PC-3 (cell line): ENCODE data around the gene GLUD2. TPM values are rescaled to one million over a fixed set of nuclear protein-coding genes. Genes with fewer than 3 reads are reported as not detected.
A peak's percentile ranks its signal among the peaks of the same experiment; 100 is the strongest.
"Not testable (repeated sequence)": the region's sequence is repeated elsewhere in the genome, so short reads cannot be mapped to it uniquely, and the experiment has no call there.

Experiments
- ATAC-seq: fragments of 200-7000 bp; cut with Tn5 transposase; 2 replicates; pipeline ENCODE4 v1.9.1; 2020; ENCODE audit warnings: mild to moderate bottlenecking, moderate library complexity
- BruUV-seq: library from RNA; stranded (reverse); fragments of 400-500 nt; replicated peaks from 2 replicates; lab custom pipeline; 2021; lab: Mats Ljungman, UMichigan
- CTCF ChIA-PET: fragments of 300-600 bp; sonication (Branson Sonifier 250); formaldehyde crosslinking; loops from one replicate; lab custom pipeline; 2022; ENCODE audit warnings: antibody characterized with exemption; lab: Charles Lee
- POLR2A ChIA-PET: fragments of 300-600 bp; sonication (Branson Sonifier 250); formaldehyde crosslinking; loops from one replicate; lab custom pipeline; 2022; ENCODE audit warnings: antibody characterized with exemption; ENCODE audit not compliant: unreplicated experiment; lab: Charles Lee
- DNase-seq: peaks from one replicate; pipeline ENCODE4 v3.0.0-alpha.2; 2015
- H2AFZ ChIP-seq: fragments of 300-600 bp; sonication (generic); 2 replicates; pipeline ENCODE4 v1.6.0; 2016; ENCODE audit warnings: antibody characterized with exemption, low read length
- H3F3A ChIP-seq: fragments of 300-600 bp; sonication (generic); one replicate; pipeline ENCODE4 v1.6.0; 2017; ENCODE audit warnings: antibody characterized with exemption, low read length, control low read depth, mild to moderate bottlenecking; ENCODE audit not compliant: unreplicated experiment
- H3K27ac ChIP-seq: fragments of 300-600 bp; sonication (generic); 2 replicates; pipeline ENCODE4 v1.5.1; 2016; ENCODE audit warnings: mild to moderate bottlenecking, low read length
- H3K27me3 ChIP-seq: fragments of 300-600 bp; sonication (generic); 2 replicates; pipeline ENCODE4 v1.6.1; 2016; ENCODE audit warnings: low read length, mixed read lengths
- H3K36me3 ChIP-seq: fragments of 300-600 bp; sonication (generic); 2 replicates; pipeline ENCODE4 v1.6.1; 2016; ENCODE audit warnings: low read depth, mixed run types, low read length, mixed read lengths
- H3K4me1 ChIP-seq: fragments of 300-600 bp; sonication (generic); 2 replicates; pipeline ENCODE4 v1.5.1; 2016; ENCODE audit warnings: low read length; ENCODE audit not compliant: insufficient read depth
- H3K4me2 ChIP-seq: fragments of 300-600 bp; sonication (generic); 2 replicates; pipeline ENCODE4 v1.6.0; 2016; ENCODE audit warnings: low read length
- H3K4me3 ChIP-seq: fragments of 300-600 bp; sonication (generic); 2 replicates; pipeline ENCODE4 v1.5.1; 2016; ENCODE audit warnings: mild to moderate bottlenecking, low read length, mixed read lengths
- H3K79me2 ChIP-seq: fragments of 300-600 bp; sonication (generic); 2 replicates; pipeline ENCODE4 v1.6.1; 2017; ENCODE audit warnings: low read length, mixed read lengths
- H3K9ac ChIP-seq: fragments of 300-600 bp; sonication (generic); 2 replicates; pipeline ENCODE4 v1.6.0; 2016; ENCODE audit warnings: mild to moderate bottlenecking, low read length
- H3K9me2 ChIP-seq: fragments of 300-600 bp; sonication (generic); replicated peaks from 2 replicates; pipeline ENCODE4 v1.6.1; 2016; ENCODE audit warnings: mixed run types, low read length, mixed read lengths
- H3K9me3 ChIP-seq: fragments of 300-600 bp; sonication (generic); 2 replicates; pipeline ENCODE4 v1.6.1; 2016; ENCODE audit warnings: low read length, mixed read lengths
- H4K20me1 ChIP-seq: fragments of 300-600 bp; sonication (generic); 2 replicates; pipeline ENCODE4 v1.6.1; 2016; ENCODE audit warnings: low read length, mixed read lengths
- EZH2 ChIP-seq: fragments of 300-600 bp; sonication (generic); IDR thresholded peaks from one replicate; pipeline ENCODE4 v1.6.1; 2017; ENCODE audit warnings: antibody characterized with exemption, mild to moderate bottlenecking, low read length; ENCODE audit not compliant: unreplicated experiment
- EZH2phosphoT487 ChIP-seq: fragments of 300-600 bp; sonication (generic); IDR thresholded peaks from 2 replicates; pipeline ENCODE4 v1.6.1; 2018; ENCODE audit warnings: mild to moderate bottlenecking, antibody characterized with exemption, low read length, borderline replicate concordance
- intact Hi-C: fragments of 100-400 bp; cut with micrococcal nuclease; formaldehyde crosslinking; loops from 2 replicates; pipeline ENCODE4 v1.9.0; 2023
- total RNA-seq: library from RNA; depleted of rRNA; stranded (reverse); fragments of >200 nt; gene quantifications from 2 replicates; pipeline ENCODE4 v1.2.3, GENCODE V29; 2014
- TF ChIP-seq, protein P1 (sequence below): fragments of 300-600 bp; sonication (generic); conservative IDR thresholded peaks from 2 replicates; pipeline ENCODE4 v1.5.1; 2017; ENCODE audit warnings: antibody characterized with exemption, low read depth, mild to moderate bottlenecking, low read length

The GLUD2 gene
- total RNA-seq, 1 experiment from 2014 or later: 0.40 TPM

DNA sequence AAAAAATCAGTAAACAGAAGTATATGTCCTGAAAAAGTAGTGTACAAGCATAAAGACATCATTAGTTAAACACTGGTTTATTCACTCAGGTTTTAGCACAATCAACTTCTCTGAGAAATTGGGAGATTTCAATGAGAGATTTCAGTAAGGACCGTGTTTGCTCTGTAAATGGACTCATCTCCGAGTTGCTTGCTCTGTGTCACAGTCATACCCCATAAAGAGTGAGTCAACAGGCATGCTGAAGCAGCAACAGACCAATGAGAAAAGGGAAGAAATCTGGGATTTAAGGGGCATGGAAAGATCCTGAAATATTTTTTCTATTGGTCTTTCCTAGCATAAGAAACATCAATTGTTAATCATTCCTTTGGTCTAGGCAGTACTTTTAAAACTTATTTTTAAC lies 4.7 kb downstream of the GLUD2 start:
- Histone ChIP-seq H3K27ac (peak overlapping the region; percentile 50; the same call in 1 of the 2 replicates), H3K27me3 (no peaks in the 10 kb centered on the region), H3K4me3 (no peak overlapping the region), H3F3A (no peaks in the 10 kb centered on the region), H3K79me2 (no peaks in the 10 kb centered on the region), H2AFZ (no peak overlapping the region), H3K9ac (no peak overlapping the region), H3K9me2 (no peaks in the 10 kb centered on the region), H4K20me1 (no peaks in the 10 kb centered on the region), H3K9me3 (no peaks in the 10 kb centered on the region), H3K4me1 (peaks cover 5% of the 10 kb centered on the region), H3K4me2 (0 out of 2 replicates have a peak overlapping the region, but pooled peaks have one; percentile 13), H3K36me3 (no peaks in the 10 kb centered on the region)
- no TSS peak for BruUV-seq
- ChIA-PET POLR2A (no interaction called here), CTCF (no interaction called here)
- intact Hi-C loops: loop anchor here (5.0 kb wide), 1 partner anchor 70 kb away; no protein-coding TSS in a partner anchor
- TF ChIP-seq, protein P1, sequence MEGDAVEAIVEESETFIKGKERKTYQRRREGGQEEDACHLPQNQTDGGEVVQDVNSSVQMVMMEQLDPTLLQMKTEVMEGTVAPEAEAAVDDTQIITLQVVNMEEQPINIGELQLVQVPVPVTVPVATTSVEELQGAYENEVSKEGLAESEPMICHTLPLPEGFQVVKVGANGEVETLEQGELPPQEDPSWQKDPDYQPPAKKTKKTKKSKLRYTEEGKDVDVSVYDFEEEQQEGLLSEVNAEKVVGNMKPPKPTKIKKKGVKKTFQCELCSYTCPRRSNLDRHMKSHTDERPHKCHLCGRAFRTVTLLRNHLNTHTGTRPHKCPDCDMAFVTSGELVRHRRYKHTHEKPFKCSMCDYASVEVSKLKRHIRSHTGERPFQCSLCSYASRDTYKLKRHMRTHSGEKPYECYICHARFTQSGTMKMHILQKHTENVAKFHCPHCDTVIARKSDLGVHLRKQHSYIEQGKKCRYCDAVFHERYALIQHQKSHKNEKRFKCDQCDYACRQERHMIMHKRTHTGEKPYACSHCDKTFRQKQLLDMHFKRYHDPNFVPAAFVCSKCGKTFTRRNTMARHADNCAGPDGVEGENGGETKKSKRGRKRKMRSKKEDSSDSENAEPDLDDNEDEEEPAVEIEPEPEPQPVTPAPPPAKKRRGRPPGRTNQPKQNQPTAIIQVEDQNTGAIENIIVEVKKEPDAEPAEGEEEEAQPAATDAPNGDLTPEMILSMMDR: no peak
- TF ChIP-seq EZH2phosphoT487 (no peak), EZH2 (no peak)
- ATAC-seq (peak; percentile 91), DNase-seq (peak; percentile 77)

DNA sequence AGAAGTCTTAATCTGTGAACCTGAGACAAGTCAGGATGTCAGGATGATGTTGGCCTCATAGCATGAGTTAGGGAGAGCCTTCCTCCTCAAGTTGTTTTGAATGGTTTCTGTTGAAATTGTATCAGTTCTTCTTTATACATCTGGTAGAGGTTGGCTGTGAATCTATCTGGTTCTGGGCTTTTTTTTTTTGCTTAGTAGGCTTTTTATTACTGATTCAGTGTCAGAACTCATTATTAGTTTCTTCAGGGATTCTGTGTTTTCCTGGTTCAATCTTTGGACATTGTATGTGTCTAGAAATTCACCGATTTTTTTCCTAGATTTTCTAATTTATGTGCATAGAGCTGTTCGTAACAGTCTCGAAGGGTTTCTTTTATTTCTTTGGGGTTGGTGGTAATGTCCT lies 14.9 kb downstream of the GLUD2 start:
- CTCF ChIA-PET: no interaction called here
- Histone ChIP-seq H3F3A (no peaks in the 10 kb centered on the region), H3K4me3 (no peak overlapping the region), H4K20me1 (no peaks in the 10 kb centered on the region), H3K9me3 (no peaks in the 10 kb centered on the region), H3K27me3 (no peaks in the 10 kb centered on the region), H3K27ac (no peak overlapping the region), H3K9me2 (no peaks in the 10 kb centered on the region), H3K79me2 (no peaks in the 10 kb centered on the region), H3K4me1 (no peaks in the 10 kb centered on the region), H3K9ac (no peak overlapping the region), H2AFZ (no peak overlapping the region), H3K36me3 (no peaks in the 10 kb centered on the region), H3K4me2 (no peak overlapping the region)
- BruUV-seq: no TSS peak
- DNase-seq (no peak), ATAC-seq (no peak)
- TF ChIP-seq EZH2phosphoT487: no peak
- TF ChIP-seq EZH2: no peak
- TF ChIP-seq, protein P1: no peak
- POLR2A ChIA-PET: no interaction called here
- intact Hi-C loops: no loop called here

DNA sequence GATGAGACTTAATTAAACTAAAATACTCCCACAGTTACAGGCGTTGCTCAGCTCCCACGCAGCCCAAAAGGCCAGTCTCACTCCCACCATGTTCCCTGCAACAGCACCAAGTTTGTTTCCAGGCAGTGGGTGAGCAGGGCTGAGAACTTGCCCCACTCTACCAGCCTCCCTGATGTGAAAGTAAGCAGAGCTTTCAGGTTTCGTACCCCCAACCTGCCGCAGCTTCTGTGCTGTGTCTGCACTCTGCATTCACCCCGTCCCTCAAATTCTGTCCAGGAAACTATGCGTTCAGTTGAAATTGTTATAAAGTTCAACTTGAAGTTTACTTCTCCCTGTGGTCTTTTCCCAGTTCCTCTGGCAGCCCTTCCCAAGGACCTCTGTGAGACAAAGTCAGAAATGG lies 17.2 kb downstream of the GLUD2 start:
- Histone ChIP-seq H3K4me2 (no peak overlapping the region), H3K9ac (no peak overlapping the region), H3K4me3 (no peak overlapping the region), H3K9me2 (no peaks in the 10 kb centered on the region), H3F3A (no peaks in the 10 kb centered on the region), H3K36me3 (no peaks in the 10 kb centered on the region), H3K79me2 (no peaks in the 10 kb centered on the region), H2AFZ (no peak overlapping the region), H4K20me1 (no peaks in the 10 kb centered on the region), H3K4me1 (no peaks in the 10 kb centered on the region), H3K27me3 (no peaks in the 10 kb centered on the region), H3K27ac (no peak overlapping the region), H3K9me3 (no peaks in the 10 kb centered on the region)
- ChIA-PET CTCF (no interaction called here), POLR2A (no interaction called here)
- BruUV-seq: no TSS peak
- intact Hi-C loops: no loop called here
- DNase-seq (no peak), ATAC-seq (no peak)
- TF ChIP-seq EZH2phosphoT487: no peak
- TF ChIP-seq, protein P1: no peak
- no peak for TF ChIP-seq EZH2

DNA sequence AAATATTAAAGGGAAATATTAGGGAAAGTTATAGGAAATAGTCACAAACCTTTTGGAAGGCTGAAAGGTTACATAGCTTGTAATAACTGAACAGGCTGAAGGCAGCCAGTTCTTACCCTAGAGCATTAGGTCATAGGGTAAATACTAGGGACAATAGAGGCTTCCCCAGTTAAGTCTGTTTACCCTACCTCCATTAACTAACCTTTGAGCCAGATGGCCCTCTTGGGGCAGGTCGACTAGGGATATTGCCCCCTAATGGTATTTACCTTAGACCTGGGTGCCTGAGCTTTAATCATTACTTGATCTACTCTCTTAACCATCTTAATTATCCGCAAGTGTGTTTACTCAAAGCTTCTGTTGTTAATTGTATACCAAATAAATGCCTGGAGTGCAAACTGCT lies 36.8 kb downstream of the GLUD2 start:
- H3K9ac ChIP-seq, H3K4me2 ChIP-seq, H3K36me3 ChIP-seq, H3K27ac ChIP-seq, ATAC-seq, H3K4me1 ChIP-seq, BruUV-seq, H3K9me3 ChIP-seq, H2AFZ ChIP-seq, H3K4me3 ChIP-seq, H3F3A ChIP-seq, CTCF ChIA-PET, intact Hi-C loops, POLR2A ChIA-PET, H3K27me3 ChIP-seq, H4K20me1 ChIP-seq, DNase-seq, H3K9me2 ChIP-seq, H3K79me2 ChIP-seq: not testable (repeated sequence)
